ENCODE data around the gene CYP39A1. TPM values are rescaled to one million over a fixed set of nuclear protein-coding genes. Genes with fewer than 3 reads are reported as not detected.

CYP39A1 gene
- total and polyA plus RNA-seq, 8 donors, result 1.8 to 11.6 (median 7.8) TPM; not detected in 1

- TF ChIP-seq EP300 (IDR thresholded peaks at IDR 0.05), result no peak
- TF ChIP-seq CTCF (IDR thresholded peaks at IDR 0.05), result no peak
- no peak for TF ChIP-seq POLR2A (IDR thresholded peaks at IDR 0.05)
- no peak for TF ChIP-seq POLR2AphosphoS5 (IDR thresholded peaks at IDR 0.05)
- intact Hi-C loops (cut with DNase I; ENCODE audit: low total_unique reads), result no loop called here
- no peaks in the 10 kb centered on the region for H3K27me3 ChIP-seq
- no peak overlapping the region for H3K27ac ChIP-seq
- no peak overlapping the region for H3K4me3 ChIP-seq
- no peaks in the 10 kb centered on the region for H3K36me3 ChIP-seq
- peaks cover 0 to 10% (median 3%) of the 10 kb centered on the region in 4 donors for H3K4me1 ChIP-seq
- no peaks in the 10 kb centered on the region for H3K9me3 ChIP-seq
- WGBS, 5 donors, result 80 to 92% (median 90%) methylated on average over 6 of the region's 6 CpGs
- no peak for DNase-seq
Measured at GRCh38 chr6:46635462-46635861, 17.2 kb downstream of the CYP39A1 start.

DNA sequence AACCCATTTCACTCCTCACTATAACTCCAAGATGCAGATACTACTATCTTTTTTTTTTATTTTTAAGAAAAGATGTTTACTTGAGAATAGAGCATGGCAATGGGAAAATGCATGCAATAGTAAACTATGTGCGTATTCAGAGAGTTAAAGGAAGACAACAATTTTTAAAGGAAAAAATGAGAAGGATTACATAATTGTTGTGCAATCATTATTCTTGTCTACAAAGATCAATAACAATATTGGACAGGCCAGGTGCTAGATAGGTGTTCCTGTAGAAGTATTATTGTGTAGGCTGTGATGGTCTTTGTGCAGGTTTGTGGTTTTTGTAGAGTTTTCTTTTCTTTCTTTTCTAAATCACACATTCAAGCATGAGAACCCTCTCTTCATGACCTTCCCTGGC, 20.6 kb downstream of the CYP39A1 start:
- WGBS, 5 donors, result 90 to 98% (median 96%) methylated on average over 1 of the region's 1 CpG
- DNase-seq, result no peak
- Histone ChIP-seq H3K4me1 (peaks cover 0 to 6% (median 2%) of the 10 kb centered on the region in 4 donors), H3K27me3 (no peaks in the 10 kb centered on the region), H3K4me3 (no peak overlapping the region), H3K36me3 (no peaks in the 10 kb centered on the region), H3K9me3 (no peaks in the 10 kb centered on the region), H3K27ac (no peak overlapping the region)
- intact Hi-C loops (cut with DNase I; ENCODE audit: low total_unique reads), result no loop called here
- TF ChIP-seq CTCF (IDR thresholded peaks at IDR 0.05), result no peak
- no peak for TF ChIP-seq POLR2AphosphoS5 (IDR thresholded peaks at IDR 0.05)
- no peak for TF ChIP-seq EP300 (IDR thresholded peaks at IDR 0.05)
- no peak for TF ChIP-seq POLR2A (IDR thresholded peaks at IDR 0.05)

GRCh38 chr6:46629691-46630090, 22.9 kb downstream of the CYP39A1 start:
- 73 to 93% (median 92%) methylated on average over 7 of the region's 7 CpGs for WGBS, 5 donors
- no peaks in the 10 kb centered on the region for H3K36me3 ChIP-seq
- H3K27ac ChIP-seq, result no peak overlapping the region
- intact Hi-C loops (cut with DNase I; ENCODE audit: low total_unique reads), result loop anchor here (10.0 kb wide), 1 partner anchor 205 kb away; no protein-coding TSS in a partner anchor
- TF ChIP-seq CTCF (IDR thresholded peaks at IDR 0.05), result no peak
- TF ChIP-seq EP300 (IDR thresholded peaks at IDR 0.05), result no peak
- TF ChIP-seq POLR2AphosphoS5 (IDR thresholded peaks at IDR 0.05), result no peak
- no peak for TF ChIP-seq POLR2A (IDR thresholded peaks at IDR 0.05)
- peaks cover 0 to 12% (median 3%) of the 10 kb centered on the region in 4 donors for H3K4me1 ChIP-seq
- H3K27me3 ChIP-seq, result no peaks in the 10 kb centered on the region
- no peak for DNase-seq
- no peak overlapping the region for H3K4me3 ChIP-seq
- H3K9me3 ChIP-seq, result no peaks in the 10 kb centered on the region

GRCh38 chr6:46628976-46629375, 23.6 kb downstream of the CYP39A1 start:
- no peak overlapping the region for H3K27ac ChIP-seq
- TF ChIP-seq POLR2A (IDR thresholded peaks at IDR 0.05), result no peak
- no peak for TF ChIP-seq CTCF (IDR thresholded peaks at IDR 0.05)
- TF ChIP-seq POLR2AphosphoS5 (IDR thresholded peaks at IDR 0.05), result no peak
- TF ChIP-seq EP300 (IDR thresholded peaks at IDR 0.05), result no peak
- H3K4me3 ChIP-seq, result no peak overlapping the region
- peaks cover 0 to 12% (median 3%) of the 10 kb centered on the region in 4 donors for H3K4me1 ChIP-seq
- H3K9me3 ChIP-seq, result no peaks in the 10 kb centered on the region
- no peak for DNase-seq
- H3K36me3 ChIP-seq, result peaks cover 0 to 4% (median 0%) of the 10 kb centered on the region in 4 donors
- no peaks in the 10 kb centered on the region for H3K27me3 ChIP-seq
- intact Hi-C loops (cut with DNase I; ENCODE audit: low total_unique reads), result loop anchor here (10.0 kb wide), 1 partner anchor 204 kb away; no protein-coding TSS in a partner anchor
- 70 to 83% (median 77%) methylated on average over 3 of the region's 3 CpGs for WGBS, 5 donors

Measured in stomach (tissue), 9 donors.